Measurements from ENCODE around the gene THAP11. TPM values are rescaled to one million over a fixed set of nuclear protein-coding genes. Genes with fewer than 3 reads are reported as not detected.
"Not testable (repeated sequence)": the region's sequence is repeated elsewhere in the genome, so short reads cannot be mapped to it uniquely, and the experiment has no call there.

Gene THAP11
- total and polyA plus RNA-seq, 10 donors, result 19.9 to 80.7 (median 31.9) TPM

- peak overlapping the region in 5 of 8 donors; percentile 62 to 85 (median 74) for H3K27ac ChIP-seq
- intact Hi-C loops (cut with DNase I; ENCODE audit: low total_unique reads), result no loop called here
Measured at GRCh38 chr16:67833030-67833414, 9.1 kb upstream of the THAP11 start.

GRCh38 chr16:67833415-67834241 lies 8.5 kb upstream of the THAP11 start:
- peaks cover 0 to 37% (median 35%) of the 10 kb centered on the region in 6 donors for H3K36me3 ChIP-seq
- peak; percentile 98 for DNase-seq
- H3K4me3 ChIP-seq, result peak overlapping the region; percentile 52 to 97 (median 90)
- peak overlapping the region; percentile 13 to 85 (median 64) for H3K27ac ChIP-seq
- H3K4me1 ChIP-seq, result peaks cover 8 to 30% (median 19%) of the 10 kb centered on the region in 6 donors
- H3K27me3 ChIP-seq (replicated peaks in 1 of 7), result no peaks in the 10 kb centered on the region
- TF ChIP-seq CTCF (IDR thresholded peaks at IDR 0.05 in 8 of 11, conservative IDR thresholded peaks at IDR 0.05 in 3 of 11) (peak in 5 of 11 experiments; percentile 11 to 55 (median 39)), POLR2A (IDR thresholded peaks at IDR 0.05) (no peak), POLR2AphosphoS5 (IDR thresholded peaks at IDR 0.05) (peak; percentile 87 to 91 (median 90))
- intact Hi-C loops (cut with DNase I; ENCODE audit: low total_unique reads), result no loop called here
- 0 to 2% (median 1%) methylated on average over 21 to 49 of the region's 49 CpGs for WGBS, 5 donors
- H3K9me3 ChIP-seq, result no peaks in the 10 kb centered on the region

More at GRCh38 chr16:67833030-67833414, 9.1 kb upstream of the THAP11 start:
- 0 to 8% (median 2%) methylated on average over 3 of the region's 3 CpGs for WGBS, 5 donors
- peak overlapping the region; percentile 52 to 97 (median 90) for H3K4me3 ChIP-seq
- TF ChIP-seq POLR2AphosphoS5 (IDR thresholded peaks at IDR 0.05) (no peak), CTCF (IDR thresholded peaks at IDR 0.05 in 8 of 11, conservative IDR thresholded peaks at IDR 0.05 in 3 of 11) (no peak), POLR2A (IDR thresholded peaks at IDR 0.05) (no peak)
- H3K36me3 ChIP-seq, result peaks cover 0 to 43% (median 41%) of the 10 kb centered on the region in 6 donors
- no peak for DNase-seq
- no peaks in the 10 kb centered on the region for H3K27me3 ChIP-seq (replicated peaks in 1 of 7)
- H3K9me3 ChIP-seq, result no peaks in the 10 kb centered on the region
- H3K4me1 ChIP-seq, result peaks cover 8 to 30% (median 19%) of the 10 kb centered on the region in 6 donors

- no peak for DNase-seq
- Histone ChIP-seq H3K36me3 (peaks cover 0 to 31% (median 29%) of the 10 kb centered on the region in 6 donors), H3K4me1 (peaks cover 8 to 30% (median 19%) of the 10 kb centered on the region in 6 donors), H3K9me3 (no peaks in the 10 kb centered on the region), H3K27me3 (replicated peaks in 1 of 7) (no peaks in the 10 kb centered on the region), H3K4me3 (peak overlapping the region in 7 of 8 donors; percentile 52 to 93 (median 89)), H3K27ac (peak overlapping the region in 6 of 8 donors; percentile 8 to 85 (median 70))
- TF ChIP-seq POLR2A (IDR thresholded peaks at IDR 0.05), result no peak
- no peak for TF ChIP-seq CTCF (IDR thresholded peaks at IDR 0.05 in 8 of 11, conservative IDR thresholded peaks at IDR 0.05 in 3 of 11)
- no peak for TF ChIP-seq POLR2AphosphoS5 (IDR thresholded peaks at IDR 0.05)
- intact Hi-C loops (cut with DNase I; ENCODE audit: low total_unique reads), result no loop called here
- WGBS, 5 donors, result 81 to 90% (median 87%) methylated on average over 10 of the region's 10 CpGs
Measured at GRCh38 chr16:67834242-67834614, 7.9 kb upstream of the THAP11 start.

GRCh38 chr16:67837190-67837589 lies 4.9 kb upstream of the THAP11 start:
- peaks cover 8 to 32% (median 24%) of the 10 kb centered on the region in 6 donors for H3K4me1 ChIP-seq
- H3K27me3 ChIP-seq (replicated peaks in 1 of 7); H3K27ac ChIP-seq; H3K36me3 ChIP-seq; intact Hi-C loops (cut with DNase I; ENCODE audit: low total_unique reads); H3K4me3 ChIP-seq; H3K9me3 ChIP-seq; DNase-seq: not testable (repeated sequence)
- WGBS, 5 donors, result 92 to 96% (median 95%) methylated on average over 10 of the region's 10 CpGs

Measured in spleen (tissue), 11 donors.